NCI-H1092 treated with DMSO at 0.1 percent for 48 hours (cell line): ENCODE measurements around the gene NCMAP.

Experiments
- DNase-seq: peaks from one replicate; lab custom pipeline; 2025; lab: John Stamatoyannopoulos, UW

NCMAP gene

DNA sequence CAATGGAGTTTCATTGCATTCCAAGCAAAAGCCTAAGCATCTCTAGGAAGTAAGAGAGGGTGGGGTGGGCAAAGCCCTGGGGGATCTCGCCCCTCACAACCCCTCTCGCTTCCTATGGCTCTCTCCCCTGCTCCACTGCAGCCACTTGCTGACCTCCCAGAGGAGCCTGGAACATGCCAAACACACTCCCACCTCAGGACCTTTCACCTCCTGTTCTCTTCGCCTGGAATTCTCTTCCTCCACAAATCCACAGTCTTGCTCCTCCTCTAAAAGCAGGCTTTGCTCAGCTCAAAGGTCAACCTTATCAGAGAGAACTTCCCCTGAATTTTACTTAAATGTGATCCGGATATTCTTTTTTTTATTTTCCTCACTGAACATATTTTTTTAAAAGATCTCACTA lies 66.3 kb downstream of the NCMAP start:
- no peak for DNase-seq

DNA sequence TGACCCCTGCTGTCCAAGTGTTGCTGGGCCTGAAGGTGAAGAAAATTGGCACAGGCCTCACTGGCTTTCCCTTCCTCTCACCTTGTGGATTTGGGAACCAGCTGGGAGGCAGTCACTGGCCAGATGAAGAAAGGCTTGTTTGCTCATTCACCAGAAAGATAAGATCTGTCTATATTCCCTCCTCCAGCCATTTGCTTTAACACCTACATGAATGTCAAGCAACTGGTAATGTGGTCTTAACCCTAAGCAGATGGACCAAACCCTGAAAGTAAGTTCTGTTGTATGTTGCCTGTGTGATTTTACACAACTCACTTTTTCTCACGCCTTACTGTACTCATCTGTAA lies 76.9 kb downstream of the NCMAP start:
- DNase-seq = no peak

DNA sequence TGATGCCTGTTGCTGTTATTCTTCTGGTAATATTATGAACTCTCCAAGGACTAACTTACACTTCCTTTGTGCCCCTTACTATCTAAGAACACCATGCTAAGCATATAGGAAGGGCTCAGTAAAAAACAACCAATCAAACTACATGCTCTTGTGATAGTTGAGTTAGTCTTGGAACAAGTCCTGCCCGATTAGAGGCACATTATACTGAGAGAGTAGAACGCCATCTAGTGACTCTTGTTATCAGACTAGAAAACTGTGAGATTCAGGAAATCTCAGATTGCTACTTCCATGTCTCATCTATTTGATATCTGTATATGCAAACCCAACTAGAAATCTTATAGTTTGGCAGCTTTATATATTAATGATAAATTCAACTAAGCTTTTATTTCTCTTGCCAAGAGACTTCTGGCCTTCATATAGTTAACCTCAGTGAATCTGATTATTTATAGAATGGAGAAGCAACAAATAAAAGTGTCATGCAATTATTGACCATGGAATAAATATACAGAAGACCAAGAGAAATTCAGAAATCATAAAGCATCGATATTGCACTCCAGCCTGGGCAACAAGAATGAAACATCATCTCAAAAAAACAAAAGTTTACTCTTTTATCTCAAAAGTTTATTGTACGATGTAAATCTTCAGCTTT lies 79.4 kb downstream of the NCMAP start:
- peak; percentile 74 for DNase-seq

DNA sequence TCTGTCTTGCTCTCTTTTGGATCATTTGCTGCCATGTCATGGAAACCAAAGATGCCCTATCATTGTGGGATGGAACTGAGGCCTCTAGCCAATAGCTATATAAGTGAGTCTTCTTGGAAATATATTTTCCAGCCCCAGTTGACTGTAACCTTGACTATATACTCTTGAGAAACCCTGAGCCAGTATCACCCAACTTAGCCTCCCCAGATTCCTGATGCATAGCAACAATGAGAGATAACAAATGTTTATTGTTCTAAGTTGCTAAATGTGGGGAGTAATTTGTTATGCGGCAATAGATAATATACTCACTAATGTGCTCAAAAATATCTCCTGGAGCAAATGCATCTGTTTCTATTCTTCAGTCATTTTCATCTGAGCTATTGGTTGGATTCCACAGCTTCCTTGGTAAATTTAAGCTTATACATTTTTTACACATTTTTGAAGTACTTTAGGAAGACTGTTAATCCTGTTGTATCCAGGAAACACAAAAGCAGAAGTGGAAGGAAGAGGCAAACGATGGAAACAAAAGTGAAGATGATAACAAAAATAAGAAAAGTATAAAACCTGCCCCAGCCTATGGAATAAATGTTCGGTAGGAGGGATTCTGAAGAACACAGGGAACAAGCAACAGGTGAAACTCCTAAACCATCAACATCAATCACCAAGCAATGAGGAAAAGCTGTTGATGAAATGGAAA lies 80.9 kb downstream of the NCMAP start:
- DNase-seq = no peak

DNA sequence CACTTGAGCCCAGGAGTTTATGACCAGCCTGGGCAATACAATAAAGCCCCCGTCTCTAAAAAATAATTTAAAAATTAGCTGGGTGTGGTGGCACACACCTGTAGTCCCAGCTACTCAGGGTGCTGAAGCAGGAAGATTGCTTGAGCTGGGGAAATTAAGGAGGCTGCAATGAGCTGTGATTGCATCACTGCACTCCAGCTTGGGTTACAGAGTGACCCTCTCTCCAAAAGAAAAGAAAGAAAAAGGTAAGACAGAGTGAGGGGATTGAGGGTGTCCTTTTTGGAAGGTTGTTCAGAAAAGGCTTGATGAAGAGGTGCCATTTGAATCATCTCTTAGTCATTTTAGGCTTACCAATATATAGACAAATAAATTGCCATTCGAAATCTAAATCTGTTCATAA lies 83.2 kb downstream of the NCMAP start:
- DNase-seq = no peak

DNA sequence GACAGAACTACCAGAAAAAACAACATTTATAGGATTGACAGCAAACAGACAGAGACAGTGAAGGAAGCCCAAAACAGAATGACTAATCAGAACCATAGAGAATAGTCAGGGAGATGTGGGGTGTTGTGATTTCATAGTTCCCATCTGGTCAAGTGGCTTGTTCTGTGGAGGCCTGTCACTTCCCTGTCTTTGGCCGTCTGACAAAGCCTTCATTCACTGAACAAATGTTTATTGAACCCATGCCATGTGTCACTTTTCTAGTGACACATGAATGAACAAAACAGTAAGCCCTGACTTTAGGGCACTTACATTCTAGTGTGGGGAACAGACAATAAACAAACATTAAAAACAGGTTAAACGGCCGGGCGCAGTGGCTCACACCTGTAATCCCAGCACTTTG lies 84.0 kb downstream of the NCMAP start:
- peak; percentile 1 for DNase-seq

DNA sequence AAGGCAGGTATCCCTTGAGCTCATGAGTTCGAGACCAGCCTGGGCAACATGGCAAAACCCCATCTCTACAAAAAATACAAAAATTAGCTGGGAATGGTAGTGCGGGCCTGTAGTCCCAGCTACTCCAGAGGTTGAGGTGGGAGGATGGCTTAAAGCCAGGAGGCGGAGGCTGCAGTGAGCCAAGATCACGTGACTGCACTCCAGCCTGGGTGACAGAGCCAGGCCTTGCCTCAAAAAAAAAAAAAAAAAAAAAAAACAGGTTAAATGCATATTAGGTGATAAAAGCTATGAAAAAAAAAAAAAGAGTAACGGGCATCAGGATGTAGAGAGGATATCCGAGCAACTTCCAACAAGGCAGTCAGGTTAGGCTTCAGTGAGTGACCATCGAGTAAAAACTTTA lies 84.4 kb downstream of the NCMAP start:
- no peak for DNase-seq

DNA sequence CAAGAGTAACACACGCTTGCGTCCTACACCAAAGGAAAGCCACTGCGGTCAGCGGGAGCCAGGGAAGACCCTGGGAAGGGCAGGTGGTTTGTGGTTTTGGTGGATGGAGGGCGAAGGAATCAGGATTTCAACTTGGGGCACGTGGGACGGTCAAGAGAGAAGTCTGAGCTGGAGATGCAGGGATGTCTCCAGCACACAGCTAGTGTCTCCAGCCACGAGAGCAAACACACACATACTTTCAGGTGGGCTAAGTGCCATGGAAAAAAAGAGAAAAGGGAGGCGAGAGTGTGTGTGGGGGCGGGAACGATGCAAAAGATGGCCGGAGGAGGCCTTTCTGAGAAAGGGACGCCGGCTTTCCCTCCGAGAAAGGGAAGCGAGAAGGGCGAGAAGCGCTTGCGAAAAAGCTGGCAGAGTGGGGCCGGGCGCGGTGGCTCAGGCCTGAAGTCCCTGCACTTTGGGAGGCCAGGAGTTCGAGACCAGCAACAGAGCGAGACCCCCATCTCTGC lies 85.8 kb downstream of the NCMAP start:
- no peak for DNase-seq

DNA sequence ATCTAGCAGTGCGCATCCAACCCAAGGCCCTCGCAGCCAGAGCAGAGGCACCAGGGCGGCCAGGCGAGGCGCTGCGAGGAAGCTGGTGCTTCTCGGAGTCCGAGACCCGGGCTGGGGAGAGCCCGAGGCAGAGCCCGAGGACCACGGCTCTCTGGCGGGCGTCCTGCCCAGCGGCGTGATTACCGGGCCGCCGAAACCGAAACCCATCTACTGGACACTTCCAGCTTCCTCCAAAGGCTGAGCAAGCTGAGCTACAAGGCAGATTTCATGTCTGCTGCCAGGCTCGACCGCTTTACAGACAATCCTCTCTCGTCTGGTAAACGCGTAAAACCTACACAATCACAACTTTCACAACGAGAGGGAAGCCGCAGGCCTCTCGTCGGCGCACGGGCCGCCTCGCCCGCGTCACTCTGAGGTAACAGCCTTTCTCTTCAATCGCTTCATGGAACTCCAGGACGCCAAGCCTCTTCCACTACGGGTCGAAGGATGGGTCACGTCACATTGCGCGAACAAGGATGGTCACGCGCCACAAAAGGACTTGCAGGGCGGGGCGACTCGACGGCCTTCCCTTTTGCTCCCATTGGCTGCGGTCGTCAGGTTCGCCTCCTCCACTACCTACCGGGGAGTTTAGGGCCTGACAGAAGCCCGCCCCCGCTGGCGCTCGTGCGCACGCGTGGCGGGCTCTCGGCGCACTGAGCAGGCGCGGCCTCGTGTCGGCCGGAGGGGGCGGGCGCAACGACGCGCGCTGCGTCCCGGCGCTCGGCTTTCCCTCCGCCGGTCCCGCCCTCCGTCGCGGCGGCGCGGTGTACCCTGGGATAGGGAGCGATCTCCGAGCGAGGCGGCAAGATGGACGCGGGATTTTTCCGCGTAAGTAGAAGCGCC lies 86.8 kb downstream of the NCMAP start, which contains the start of gene SRRM1:
TSS of gene SRRM1 (plus strand) at position 822 of the 882 bp plus-strand sequence. CDS start at position 847, 25 bp downstream.
- DNase-seq = peak; percentile 100

DNA sequence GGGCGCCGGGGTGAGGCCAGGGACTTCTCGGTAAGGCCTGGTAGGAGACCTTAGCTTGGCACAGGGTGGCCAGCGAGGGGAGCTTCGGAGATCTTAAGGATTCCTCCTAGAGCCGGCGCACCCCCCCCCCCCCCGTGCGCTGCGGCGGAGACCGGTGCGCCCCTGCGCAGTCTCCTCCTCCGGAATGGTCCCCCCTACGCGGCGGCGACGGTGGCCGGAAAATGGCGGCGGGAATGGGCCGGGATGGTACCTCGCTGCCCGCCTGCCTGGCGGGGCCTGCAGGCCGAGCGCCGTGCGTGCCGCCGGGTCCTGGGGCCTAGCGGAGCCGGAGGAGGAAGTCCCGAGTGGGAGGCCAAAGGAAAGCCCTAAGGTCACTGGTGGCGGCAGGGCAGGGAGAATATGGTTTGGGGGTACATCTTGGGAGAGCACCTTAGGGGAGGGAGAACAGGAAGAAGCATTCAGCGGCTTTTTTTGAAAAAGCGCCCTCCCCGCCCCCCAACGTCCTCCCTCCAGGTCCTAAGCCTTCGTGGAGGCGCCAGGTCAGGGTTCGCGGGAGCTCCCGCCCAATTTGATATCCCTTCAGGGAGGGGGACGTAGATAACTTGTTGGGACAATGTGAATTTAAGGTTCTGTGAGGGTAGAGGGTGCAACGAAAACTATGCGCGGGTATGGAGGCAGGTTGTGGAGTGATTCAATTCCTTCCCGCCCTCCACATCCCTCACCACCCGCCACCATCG lies 87.6 kb downstream of the NCMAP start:
- DNase-seq = peak; percentile 32

DNA sequence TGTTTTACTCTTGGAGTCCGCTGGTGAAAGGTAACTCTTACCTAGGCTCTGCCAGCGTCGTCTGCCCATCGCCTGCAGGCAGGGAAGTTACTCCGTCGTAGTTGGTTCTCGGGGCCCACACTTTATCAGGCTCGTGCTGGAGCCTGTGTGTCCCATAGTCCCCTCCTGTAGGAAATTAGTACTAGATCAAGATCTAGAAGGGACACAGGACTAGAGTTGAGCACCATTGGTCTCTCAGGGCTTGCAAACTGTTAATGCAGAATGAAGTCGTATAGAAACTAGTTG lies 88.2 kb downstream of the NCMAP start:
- no peak for DNase-seq

DNA sequence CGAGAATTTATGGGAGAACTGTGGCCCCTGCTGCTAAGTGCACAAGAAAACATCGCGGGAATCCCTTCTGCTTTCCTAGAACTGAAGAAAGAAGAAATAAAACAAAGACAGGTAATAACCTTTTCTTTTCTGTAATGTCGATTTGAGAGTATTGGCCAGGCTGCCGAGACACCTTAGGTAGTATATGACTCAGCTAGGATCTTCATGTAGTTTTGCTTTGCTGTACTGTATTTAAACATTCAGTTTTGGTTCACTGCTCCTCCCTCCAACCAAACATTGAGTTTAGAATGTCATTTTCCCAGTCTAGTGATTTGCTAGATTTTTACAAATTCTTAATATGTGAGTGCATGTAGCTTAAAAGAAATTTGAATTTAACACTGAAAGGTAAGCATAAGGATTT lies 93.0 kb downstream of the NCMAP start:
- DNase-seq = no peak

DNA sequence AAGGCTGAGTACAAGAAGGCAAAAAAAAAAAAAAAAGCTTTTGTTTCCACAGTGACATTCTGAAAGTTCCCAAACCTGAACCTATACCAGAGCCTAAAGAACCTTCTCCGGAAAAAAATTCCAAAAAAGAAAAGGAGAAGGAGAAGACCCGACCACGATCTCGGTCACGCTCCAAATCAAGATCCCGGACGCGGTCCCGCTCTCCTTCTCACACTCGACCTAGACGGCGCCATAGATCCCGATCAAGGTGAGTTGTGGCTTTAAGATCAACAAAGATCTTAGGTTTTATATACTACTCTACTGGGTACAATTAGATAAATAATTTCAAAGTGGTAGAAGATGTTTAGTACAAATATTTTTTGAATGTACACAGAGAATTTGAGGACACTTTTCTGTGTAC lies 96.5 kb downstream of the NCMAP start:
- DNase-seq = no peak

DNA sequence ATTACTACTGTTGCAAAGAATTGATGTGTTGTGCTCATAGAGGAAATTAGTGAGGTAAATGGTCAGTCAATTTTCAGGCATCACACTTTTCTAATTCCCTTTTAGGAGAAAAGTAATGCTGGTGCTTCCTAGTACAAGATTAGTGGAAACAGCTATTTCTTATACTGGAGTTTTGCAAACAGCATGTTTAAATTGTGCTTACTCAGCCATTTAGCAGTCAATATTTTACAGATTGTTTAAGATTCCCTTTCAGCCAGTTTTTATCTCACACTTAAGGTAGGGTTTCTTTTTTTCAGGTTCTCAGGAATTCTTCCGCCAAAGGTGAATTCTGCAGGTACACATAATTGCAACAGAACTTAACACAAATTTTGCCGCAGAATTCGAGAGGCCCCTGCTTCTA lies 98.1 kb downstream of the NCMAP start:
- no peak for DNase-seq

DNA sequence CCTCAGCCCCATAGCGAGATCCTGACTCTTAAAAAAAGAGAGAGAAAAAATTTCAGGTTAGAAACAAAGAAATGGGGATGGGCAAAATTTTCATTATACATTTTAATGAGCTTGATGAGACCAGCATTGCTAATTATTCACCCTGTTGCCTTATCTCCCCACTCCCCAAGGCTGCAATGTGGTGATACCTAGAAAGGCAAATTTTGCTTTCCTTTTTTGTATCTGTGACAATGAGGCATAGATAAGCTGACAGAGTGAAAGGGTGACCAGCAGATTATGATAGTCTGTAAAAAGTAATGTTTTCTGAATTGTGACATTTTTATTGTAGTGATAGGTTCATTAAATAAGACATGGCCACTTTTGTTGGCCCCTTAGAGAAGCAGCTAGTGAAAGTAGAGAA lies 100.2 kb downstream of the NCMAP start:
- no peak for DNase-seq

DNA sequence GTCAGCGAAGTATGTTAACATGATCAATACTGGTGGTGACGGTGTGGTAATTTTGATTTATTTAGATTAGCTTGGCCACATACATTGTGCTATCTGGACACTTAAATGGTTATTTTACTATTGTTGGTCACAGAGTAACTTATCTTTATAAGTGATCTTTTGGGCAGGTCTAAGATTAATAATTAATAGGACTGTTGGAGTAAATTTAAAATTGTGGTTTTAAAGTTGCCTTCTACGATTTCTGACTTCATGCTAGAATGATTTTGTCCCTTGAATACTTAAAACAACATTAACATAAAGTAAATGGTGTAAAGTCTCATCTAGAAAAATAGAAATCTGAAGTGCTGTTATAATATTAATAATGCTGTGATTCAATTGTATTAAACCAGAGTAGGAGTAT lies 101.9 kb downstream of the NCMAP start:
- DNase-seq = no peak
